H1 (cell line): Measurements from ENCODE around the gene KIF26B. TPM values are rescaled to one million over a fixed set of nuclear protein-coding genes. Genes with fewer than 3 reads are reported as not detected.

Experiments
- CTCF ChIA-PET: fragments of 300-600 bp; sonication (Branson Sonifier 250); formaldehyde crosslinking; loops from one replicate; lab custom pipeline; 2021; ENCODE audit not compliant: partially characterized antibody; lab: Charles Lee
- POLR2A ChIA-PET: fragments of 300-600 bp; sonication (Branson Sonifier 250); formaldehyde crosslinking; loops from one replicate; lab custom pipeline; 2021; ENCODE audit warnings: inconsistent platforms; ENCODE audit not compliant: partially characterized antibody; lab: Charles Lee
- DNase-seq, 2 experiments: peaks; one replicate each; pipeline versions ENCODE4 v3.0.0 to v3.0.0-alpha.2; 2010 to 2022; ENCODE audit warnings: low spot score in 2 of 2, low read depth in 1 of 2, mixed read lengths in 1 of 2
- FAIRE-seq: peaks from 2 replicates; lab custom pipeline; 2011; peaks lifted over from hg19 to GRCh38; lab: Jason Lieb, UNC
- H2AFZ ChIP-seq: 2 replicates; pipeline ENCODE4 v1.8.1; 2012; ENCODE audit warnings: low read length, inconsistent platforms
- H2AK5ac ChIP-seq: 2 replicates; pipeline ENCODE4 v1.6.1; 2013; ENCODE audit warnings: low read depth, low read length
- H2BK120ac ChIP-seq: replicated peaks from 2 replicates; pipeline ENCODE3; 2013; ENCODE audit warnings: low read depth, low read length, inconsistent platforms
- H2BK12ac ChIP-seq: 2 replicates; pipeline ENCODE4 v1.6.1; 2013; ENCODE audit warnings: low read depth, low read length
- H2BK15ac ChIP-seq: 2 replicates; pipeline ENCODE4 v1.6.1; 2013; ENCODE audit warnings: low read length
- H2BK20ac ChIP-seq: 2 replicates; pipeline ENCODE4 v1.6.1; 2013; ENCODE audit warnings: low read length
- H2BK5ac ChIP-seq: 2 replicates; pipeline ENCODE4 v1.6.1; 2013; ENCODE audit warnings: low read depth, low read length
- H3K14ac ChIP-seq: 2 replicates; pipeline ENCODE4 v1.6.1; 2013; ENCODE audit warnings: inconsistent platforms; ENCODE audit not compliant: insufficient read length
- H3K18ac ChIP-seq: 2 replicates; pipeline ENCODE4 v1.6.1; 2013; ENCODE audit warnings: low read length; ENCODE audit errors: extremely low read depth
- H3K23ac ChIP-seq: 2 replicates; pipeline ENCODE4 v1.6.1; 2013; ENCODE audit warnings: inconsistent platforms; ENCODE audit not compliant: insufficient read length
- H3K23me2 ChIP-seq: 2 replicates; pipeline ENCODE4 v1.6.1; 2013; ENCODE audit warnings: low read depth, low read length
- H3K27ac ChIP-seq: 2 replicates; pipeline ENCODE4 v1.6.1; 2011; ENCODE audit warnings: low read depth, low read length, inconsistent platforms
- H3K27me3 ChIP-seq, 4 experiments: replicated peaks in 1 of 4; 1 replicate in 1 of 4; 2 replicates in 3 of 4; pipeline versions ENCODE4 v1.6.1 to v1.8.1; 2011 to 2013; ENCODE audit warnings: low read length in 3 of 4, mild to moderate bottlenecking in 3 of 4, inconsistent platforms in 2 of 4, mixed read lengths in 2 of 4, moderate library complexity in 1 of 4; ENCODE audit not compliant: control insufficient read depth in 3 of 4, insufficient read depth in 3 of 4; ENCODE audit errors: extremely low read depth in 1 of 4
- H3K36me3 ChIP-seq, 4 experiments: 2 replicates each; pipeline versions ENCODE4 v1.6.1 to v1.8.1; 2011 to 2013; ENCODE audit warnings: mild to moderate bottlenecking in 4 of 4, low read length in 3 of 4, moderate library complexity in 2 of 4, control low read depth in 1 of 4, inconsistent platforms in 1 of 4; ENCODE audit not compliant: insufficient read depth in 4 of 4, control insufficient read depth in 2 of 4
- H3K4ac ChIP-seq: replicated peaks from 2 replicates; pipeline ENCODE3; 2013; ENCODE audit warnings: low read length, low read depth, mixed read lengths, inconsistent platforms; ENCODE audit not compliant: insufficient read length
- H3K4me1 ChIP-seq, 4 experiments: replicated peaks in 1 of 4; 1 replicate in 1 of 4; 2 replicates in 3 of 4; pipeline versions ENCODE4 v1.6.1 to v1.8.1; 2011 to 2013; ENCODE audit warnings: low read length in 3 of 4, inconsistent platforms in 2 of 4, mixed read lengths in 1 of 4; ENCODE audit not compliant: insufficient read depth in 4 of 4, control insufficient read depth in 3 of 4
- H3K4me2 ChIP-seq, 2 experiments: 2 replicates each; pipeline versions ENCODE4 v1.6.1 to v1.8.1; 2011 to 2013; ENCODE audit warnings: low read depth in 2 of 2, low read length in 2 of 2, control low read depth in 1 of 2, inconsistent platforms in 1 of 2, mild to moderate bottlenecking in 1 of 2; ENCODE audit not compliant: insufficient read depth in 1 of 2
- H3K4me3 ChIP-seq, 4 experiments: fragments of 200-600, 300-600 bp in 1 of 4; sonication (generic), shearing (Covaris generic), sonication (Bioruptor Twin) in 1 of 4; 2 replicates each; pipeline versions ENCODE4 v1.5.1 to v1.8.1; 2011 to 2016; ENCODE audit warnings: low read length in 4 of 4, low read depth in 3 of 4, control low read depth in 2 of 4, inconsistent platforms in 2 of 4, mild to moderate bottlenecking in 2 of 4, mixed read lengths in 1 of 4, moderate library complexity in 1 of 4; ENCODE audit not compliant: insufficient read depth in 2 of 4; ENCODE audit errors: extremely low read depth in 1 of 4
- H3K56ac ChIP-seq: replicated peaks from 2 replicates; pipeline ENCODE3; 2013; ENCODE audit warnings: low read depth, mild to moderate bottlenecking, mixed read lengths, low read length, inconsistent platforms; ENCODE audit not compliant: insufficient read length
- H3K79me1 ChIP-seq: 2 replicates; pipeline ENCODE4 v1.6.1; 2013; ENCODE audit warnings: low read depth, low read length, control low read depth
- H3K79me2 ChIP-seq, 2 experiments: 2 replicates each; pipeline versions ENCODE4 v1.6.1 to v1.8.1; 2012 to 2013; ENCODE audit warnings: low read length in 2 of 2, mild to moderate bottlenecking in 2 of 2, inconsistent platforms in 1 of 2; ENCODE audit not compliant: insufficient read depth in 2 of 2, control insufficient read depth in 1 of 2
- H3K9ac ChIP-seq, 4 experiments: replicated peaks in 1 of 4; 1 replicate in 1 of 4; 2 replicates in 3 of 4; pipeline versions ENCODE4 v1.6.1 to v1.8.1; 2011 to 2013; ENCODE audit warnings: low read depth in 3 of 4, low read length in 3 of 4, control low read depth in 2 of 4, mild to moderate bottlenecking in 2 of 4, moderate library complexity in 2 of 4, inconsistent platforms in 1 of 4; ENCODE audit errors: extremely low read depth in 1 of 4
- H3K9me3 ChIP-seq, 2 experiments: 2 replicates each; pipeline versions ENCODE4 v1.6.1 to v1.8.1; 2012 to 2013; ENCODE audit warnings: mild to moderate bottlenecking in 2 of 2, moderate library complexity in 2 of 2, control low read depth in 1 of 2, inconsistent platforms in 1 of 2, low read depth in 1 of 2, low read length in 1 of 2, mixed read lengths in 1 of 2; ENCODE audit not compliant: insufficient read depth in 2 of 2
- H4K20me1 ChIP-seq, 2 experiments: replicated peaks in 1 of 2; 2 replicates each; pipeline versions ENCODE3 to v1.8.1; 2011 to 2013; ENCODE audit warnings: inconsistent platforms in 2 of 2, low read length in 2 of 2, mild to moderate bottlenecking in 1 of 2; ENCODE audit not compliant: insufficient read depth in 2 of 2, control insufficient read depth in 1 of 2
- H4K5ac ChIP-seq: 2 replicates; pipeline ENCODE4 v1.6.1; 2013; ENCODE audit warnings: low read length, low read depth, mixed read lengths, inconsistent platforms; ENCODE audit not compliant: insufficient read length
- H4K8ac ChIP-seq: 2 replicates; pipeline ENCODE4 v1.8.0; 2013; ENCODE audit warnings: mild to moderate bottlenecking, moderate library complexity, low read length, inconsistent platforms; ENCODE audit not compliant: insufficient read depth; ENCODE audit errors: extremely low read depth
- H4K91ac ChIP-seq: replicated peaks from 2 replicates; pipeline ENCODE3; 2013; ENCODE audit warnings: low read length, mixed read lengths, inconsistent platforms; ENCODE audit not compliant: insufficient read length
- BACH1 ChIP-seq: IDR thresholded peaks from 2 replicates; pipeline ENCODE4 v1.6.1; 2012; ENCODE audit warnings: low read length, improper control_type of control experiment
- RAD21 ChIP-seq, 2 experiments: IDR thresholded peaks in 1 of 2; conservative IDR thresholded peaks in 1 of 2; 2 replicates each; pipeline ENCODE4 v1.6.1; 2011; ENCODE audit warnings: low read depth in 2 of 2, low read length in 2 of 2, improper control_type of control experiment in 1 of 2, inconsistent platforms in 1 of 2, mild to moderate bottlenecking in 1 of 2, moderate library complexity in 1 of 2
- WGBS, 2 experiments: shearing (Covaris generic) in 1 of 2; methylation state at CpG; one replicate each; pipeline versions ENCODE4 v1.1.6 to v1.1.7; 2013 to 2015; ENCODE audit warnings: low lambda C conversion rate in 2 of 2, mixed read lengths in 2 of 2, inconsistent platforms in 1 of 2, low coverage in 1 of 2, missing lambda C conversion rate in 1 of 2; ENCODE audit not compliant: insufficient replicate concordance in 2 of 2, insufficient coverage in 1 of 2, insufficient read length in 1 of 2; ENCODE audit errors: extremely low coverage in 1 of 2, missing lambda C conversion rate in 1 of 2; 5-methylcytosine and 5-hydroxymethylcytosine counted together
- polyA plus RNA-seq, 7 experiments: library from polyadenylated mRNA; depleted of rRNA in 3 of 7; stranded (reverse) in 5 of 7; unstranded in 2 of 7; fragments of >200 nt in 5 of 7; fragments of 200-250 nt in 2 of 7; gene quantifications; 1 replicate in 5 of 7; 2 replicates in 1 of 7; 4 replicates in 1 of 7; pipeline versions ENCODE4 v1.2.1 to v1.2.3, GENCODE V29; 2011 to 2013; ENCODE audit warnings: missing spikeins in 2 of 7, mixed read lengths in 2 of 7
- total RNA-seq: library from RNA; stranded (reverse); fragmentation: NEBNext Ultra II Directional; extraction: Animal tissue kit (Norgen Biotek cat#: 25700); gene quantifications from 2 replicates; pipeline ENCODE4 v1.2.1, GENCODE V29; 2021
- TF ChIP-seq, protein P1 (sequence below), 3 experiments: IDR thresholded peaks; 1 replicate in 2 of 3; 2 replicates in 1 of 3; pipeline versions ENCODE4 v1.5.1 to v1.6.1; 2011; ENCODE audit warnings: low read length in 3 of 3, mild to moderate bottlenecking in 3 of 3, inconsistent platforms in 2 of 3, low read depth in 1 of 3, moderate library complexity in 1 of 3; ENCODE audit not compliant: insufficient read depth in 1 of 3; ENCODE audit errors: control extremely low read depth in 1 of 3

KIF26B gene
- total and polyA plus RNA-seq, 2 of the 8 experiments (the other 6 are each of a cell fraction or from before 2014, with no cell fraction given): 0.06 to 0.28 TPM

- Histone ChIP-seq H2BK15ac (no peak overlapping the region), H3K4ac (no peak overlapping the region), H2BK20ac (no peak overlapping the region), H3K4me2 (no peak overlapping the region), H3K79me2 (no peaks in the 10 kb centered on the region), H4K8ac (no peak overlapping the region), H2AK5ac (no peak overlapping the region), H3K9ac (no peak overlapping the region), H3K14ac (no peak overlapping the region), H2BK120ac (no peak overlapping the region), H3K27me3 (no peaks in the 10 kb centered on the region), H3K27ac (no peak overlapping the region), H3K56ac (no peak overlapping the region), H3K36me3 (no peaks in the 10 kb centered on the region), H3K79me1 (no peaks in the 10 kb centered on the region), H4K5ac (no peak overlapping the region), H2AFZ (no peak overlapping the region), H3K23me2 (no peaks in the 10 kb centered on the region), H3K4me3 (no peak overlapping the region), H2BK12ac (no peak overlapping the region), H3K9me3 (no peaks in the 10 kb centered on the region), H2BK5ac (no peak overlapping the region), H3K4me1 (peaks cover 0 to 9% (median 7%) of the 10 kb centered on the region in 4 experiments; a peak in 6 of 7 replicates), H4K20me1 (no peaks in the 10 kb centered on the region), H3K18ac (no peak overlapping the region), H4K91ac (no peak overlapping the region), H3K23ac (no peak overlapping the region)
- WGBS, 2 experiments: 76% methylated on average over 2 of the region's 2 CpGs; no CpG with 5 or more reads in 1 of the 2 experiments
- peak; percentile 7 to 34; a peak in 1 of 4 replicates for TF ChIP-seq RAD21 (IDR thresholded peaks at IDR 0.05 in 1 of 2, conservative IDR thresholded peaks at IDR 0.05 in 1 of 2; ENCODE audit: low read depth in 2 of 2, low read length in 2 of 2)
- no peak for TF ChIP-seq BACH1
- TF ChIP-seq, protein P1, sequence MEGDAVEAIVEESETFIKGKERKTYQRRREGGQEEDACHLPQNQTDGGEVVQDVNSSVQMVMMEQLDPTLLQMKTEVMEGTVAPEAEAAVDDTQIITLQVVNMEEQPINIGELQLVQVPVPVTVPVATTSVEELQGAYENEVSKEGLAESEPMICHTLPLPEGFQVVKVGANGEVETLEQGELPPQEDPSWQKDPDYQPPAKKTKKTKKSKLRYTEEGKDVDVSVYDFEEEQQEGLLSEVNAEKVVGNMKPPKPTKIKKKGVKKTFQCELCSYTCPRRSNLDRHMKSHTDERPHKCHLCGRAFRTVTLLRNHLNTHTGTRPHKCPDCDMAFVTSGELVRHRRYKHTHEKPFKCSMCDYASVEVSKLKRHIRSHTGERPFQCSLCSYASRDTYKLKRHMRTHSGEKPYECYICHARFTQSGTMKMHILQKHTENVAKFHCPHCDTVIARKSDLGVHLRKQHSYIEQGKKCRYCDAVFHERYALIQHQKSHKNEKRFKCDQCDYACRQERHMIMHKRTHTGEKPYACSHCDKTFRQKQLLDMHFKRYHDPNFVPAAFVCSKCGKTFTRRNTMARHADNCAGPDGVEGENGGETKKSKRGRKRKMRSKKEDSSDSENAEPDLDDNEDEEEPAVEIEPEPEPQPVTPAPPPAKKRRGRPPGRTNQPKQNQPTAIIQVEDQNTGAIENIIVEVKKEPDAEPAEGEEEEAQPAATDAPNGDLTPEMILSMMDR (IDR thresholded peaks at IDR 0.05; ENCODE audit: control extremely low read depth in 1 of 3, insufficient read depth in 1 of 3, low read depth in 1 of 3, low read length in 3 of 3): peak in 1 of 3 experiments; percentile 4; a peak in 1 of 4 replicates
- FAIRE-seq: no peak
- no peak for DNase-seq
- ChIA-PET CTCF (interaction anchor here (1.0 kb wide), 2 partner anchors 64 to 70 kb away, joined by 3 to 5 read pairs; no protein-coding TSS in a partner anchor), POLR2A (no interaction called here)
These were observed 68.3 kb downstream of the KIF26B start for GRCh38 chr1:245222931-245223595.
